AG04449 (cell line): ENCODE data around the gene ASL.
A peak's percentile ranks its signal among the peaks of the same experiment; 100 is the strongest.
"Not testable (repeated sequence)": the region's sequence is repeated elsewhere in the genome, so short reads cannot be mapped to it uniquely, and the experiment has no call there.

Source experiments
- CTCF ChIA-PET: fragments of 350-600 bp; formaldehyde crosslinking; extraction: SDS; loops from one replicate; lab custom pipeline; 2021; ENCODE audit warnings: antibody characterized with exemption; lab: Yijun Ruan, JAX
- POLR2A ChIA-PET: fragments of 400-600, 350-600 bp; formaldehyde crosslinking; extraction: SDS; loops from one replicate; lab custom pipeline; 2020; ENCODE audit warnings: antibody characterized with exemption, inconsistent platforms; lab: Yijun Ruan, JAX
- DNase-seq: peaks from one replicate; pipeline ENCODE4 v3.0.0-alpha.2; 2010; ENCODE audit warnings: low read depth, low spot score
- H3K4me3 ChIP-seq: 2 replicates; pipeline ENCODE4 v1.5.1; 2011; ENCODE audit warnings: low read depth, mild to moderate bottlenecking, control low read depth, low read length
- CTCF ChIP-seq: IDR thresholded peaks from one replicate; pipeline ENCODE4 v1.5.1; 2011; ENCODE audit warnings: mild to moderate bottlenecking, moderate library complexity, low read length, control low read depth, inconsistent platforms; ENCODE audit not compliant: insufficient read depth; ENCODE audit errors: missing control alignments

ASL gene

GRCh38 chr7:66070222-66070621 is 5.4 kb upstream of the ASL start:
- no peak overlapping the region for H3K4me3 ChIP-seq
- no peak for DNase-seq
- CTCF ChIA-PET: interaction anchor here (1.3 kb wide), 1 partner anchor 40 kb away, joined by 3 read pairs; no protein-coding TSS in a partner anchor
- no peak for TF ChIP-seq CTCF
- POLR2A ChIA-PET: no interaction called here

GRCh38 chr7:66072208-66072607 is 3.4 kb upstream of the ASL start:
- H3K4me3 ChIP-seq, DNase-seq, POLR2A ChIA-PET: not testable (repeated sequence)
- CTCF ChIA-PET: interaction anchor here (1.4 kb wide), 1 partner anchor 12 kb away, joined by 3 read pairs; no protein-coding TSS in a partner anchor

GRCh38 chr7:66076462-66077329 is 1.1 kb downstream of the ASL start:
- TF ChIP-seq CTCF: no peak
- DNase-seq: no peak
- ChIA-PET CTCF (interaction anchor here (1.1 kb wide), 1 partner anchor 8 kb away, joined by 3 read pairs; no protein-coding TSS in a partner anchor), POLR2A (interaction anchor here (0.6 to 0.7 kb wide), 3 partner anchors 23 to 62 kb away, joined by 3 read pairs; no protein-coding TSS in a partner anchor)
- peak overlapping the region; percentile 78 for H3K4me3 ChIP-seq

GRCh38 chr7:66078067-66078466 is 2.4 kb downstream of the ASL start:
- ChIA-PET POLR2A (no interaction called here), CTCF (no interaction called here)
- no peak overlapping the region for H3K4me3 ChIP-seq
- no peak for TF ChIP-seq CTCF
- DNase-seq: no peak

GRCh38 chr7:66082083-66082482 is 6.5 kb downstream of the ASL start:
- ChIA-PET POLR2A (no interaction called here), CTCF (no interaction called here)
- H3K4me3 ChIP-seq: no peak overlapping the region
- TF ChIP-seq CTCF: no peak
- DNase-seq: no peak

- POLR2A ChIA-PET: no interaction called here
Observed at GRCh38 chr7:66082886-66083415, 7.3 kb downstream of the ASL start.

More at GRCh38 chr7:66082886-66083415, 7.3 kb downstream of the ASL start:
- CTCF ChIA-PET: interaction anchor here (1.5 kb wide), 1 partner anchor 8 kb away, joined by 3 read pairs; no protein-coding TSS in a partner anchor
- TF ChIP-seq CTCF: no peak
- no peak overlapping the region for H3K4me3 ChIP-seq
- no peak for DNase-seq
